WTC11 (cell line): Measurements from ENCODE around the gene ZNF350. TPM values are rescaled to one million over a fixed set of nuclear protein-coding genes. Genes with fewer than 3 reads are reported as not detected.
A peak's percentile ranks its signal among the peaks of the same experiment; 100 is the strongest.

Source experiments
- ATAC-seq: fragments of 200-7000 bp; cut with Tn5 transposase; 2 replicates; pipeline ENCODE4 v1.10.0; 2021; ENCODE audit warnings: mild to moderate bottlenecking, moderate library complexity
- CTCF ChIA-PET: fragments of 300-600 bp; sonication (Branson Sonifier 250); formaldehyde crosslinking; loops from one replicate; lab custom pipeline; 2021; ENCODE audit warnings: antibody characterized with exemption; lab: Charles Lee
- POLR2A ChIA-PET: fragments of 350-600 bp; sonication (Branson Sonifier 250); formaldehyde crosslinking; loops from one replicate; lab custom pipeline; 2021; ENCODE audit warnings: antibody characterized with exemption; lab: Charles Lee
- DNase-seq: peaks from one replicate; pipeline ENCODE4 v3.0.0; 2021; ENCODE audit warnings: low spot score
- H3K27ac Mint-ChIP-seq: 2 replicates; pipeline ENCODE4 v1.8.0; 2021; ENCODE audit warnings: mixed read lengths
- H3K27me3 Mint-ChIP-seq: 2 replicates; pipeline ENCODE4 v1.8.0; 2021; ENCODE audit warnings: low read depth, mild to moderate bottlenecking, moderate library complexity, mixed read lengths
- H3K36me3 Mint-ChIP-seq: 2 replicates; pipeline ENCODE4 v1.8.0; 2021; ENCODE audit warnings: mixed read lengths
- H3K4me1 Mint-ChIP-seq: 2 replicates; pipeline ENCODE4 v1.8.0; 2022; ENCODE audit warnings: mixed read lengths
- H3K4me3 Mint-ChIP-seq: 2 replicates; pipeline ENCODE4 v1.8.0; 2021; ENCODE audit warnings: mild to moderate bottlenecking, moderate library complexity, mixed read lengths
- H3K9me3 Mint-ChIP-seq: 2 replicates; pipeline ENCODE4 v1.8.0; 2021; ENCODE audit warnings: mixed read lengths
- ARID4B ChIP-seq: sonication (generic); formaldehyde crosslinking; IDR thresholded peaks from 2 replicates; pipeline ENCODE4 v1.8.0; 2023; ENCODE audit warnings: missing genetic modification reagents, mild to moderate bottlenecking, borderline replicate concordance
- FOXK1 ChIP-seq: sonication (generic); formaldehyde crosslinking; IDR thresholded peaks from 2 replicates; pipeline ENCODE4 v1.8.0; 2022; ENCODE audit warnings: mild to moderate bottlenecking, moderate library complexity, missing genetic modification reagents
- NFATC4 ChIP-seq: fragments of 250-450 bp; sonication (Bioruptor Pico); IDR thresholded peaks from 2 replicates; pipeline ENCODE4 v1.9.0; 2021; ENCODE audit warnings: mild to moderate bottlenecking
- PRRX2 ChIP-seq: fragments of 250-450 bp; sonication (Bioruptor Pico); IDR thresholded peaks from 2 replicates; pipeline ENCODE4 v1.8.0; 2021; ENCODE audit warnings: mild to moderate bottlenecking
- USF1 ChIP-seq: sonication (generic); formaldehyde crosslinking; IDR thresholded peaks from 2 replicates; pipeline ENCODE4 v1.8.0; 2022; ENCODE audit warnings: mild to moderate bottlenecking, missing genetic modification reagents
- USF2 ChIP-seq: sonication (generic); formaldehyde crosslinking; IDR thresholded peaks from 2 replicates; pipeline ENCODE4 v1.8.1; 2023; ENCODE audit warnings: mild to moderate bottlenecking, missing genetic modification reagents, moderate library complexity
- ZNF281 ChIP-seq: sonication (generic); formaldehyde crosslinking; IDR thresholded peaks from 2 replicates; pipeline ENCODE4 v1.8.0; 2023; ENCODE audit warnings: mild to moderate bottlenecking, missing genetic modification reagents
- ZNF532 ChIP-seq: fragments of 250-450 bp; sonication (Bioruptor Pico); IDR thresholded peaks from 2 replicates; pipeline ENCODE4 v1.9.0; 2021; ENCODE audit warnings: mild to moderate bottlenecking, borderline replicate concordance
- ZSCAN18 ChIP-seq: fragments of 250-450 bp; sonication (Bioruptor Pico); IDR thresholded peaks from 2 replicates; pipeline ENCODE4 v2.1.2; 2022; ENCODE audit warnings: mild to moderate bottlenecking, moderate library complexity
- total RNA-seq: library from RNA; stranded (reverse); gene quantifications from 3 replicates; pipeline ENCODE4 v1.2.3, GENCODE V29; 2021

Gene ZNF350
- total RNA-seq, 1 experiment from 2014 or later: 8.1 TPM

- Mint-ChIP-seq H3K9me3 (peaks cover 28% of the 10 kb centered on the region), H3K27ac (peak overlapping the region; percentile 91), H3K27me3 (no peaks in the 10 kb centered on the region)
- CTCF ChIA-PET: interaction anchor here (1.0 kb wide), 1 partner anchor 208 kb away, joined by 3 read pairs; no protein-coding TSS in a partner anchor
- no peak for DNase-seq
- POLR2A ChIA-PET: no interaction called here
- TF ChIP-seq ZNF532 (CRISPR knock-in tag) (no peak), FOXK1 (CRISPR knock-in tag) (no peak), PRRX2 (CRISPR knock-in tag) (no peak), NFATC4 (no peak), USF1 (CRISPR knock-in tag) (no peak), ZNF281 (no peak), ZSCAN18 (CRISPR knock-in tag) (no peak), USF2 (CRISPR knock-in tag) (no peak), ARID4B (CRISPR knock-in tag) (no peak)
- TF ChIP-seq, all 79 proteins: peak for 0
- peak overlapping the region; percentile 86 for H3K4me3 Mint-ChIP-seq
- peak; percentile 46 for ATAC-seq
- H3K4me1 Mint-ChIP-seq: peaks cover 12% of the 10 kb centered on the region
- peaks cover 55% of the 10 kb centered on the region for H3K36me3 Mint-ChIP-seq
Measured at GRCh38 chr19:52028780-52029123, 42.1 kb upstream of the ZNF350 start.
